GM18519 (cell line): ENCODE measurements around the gene TUBGCP3.
"Not testable (repeated sequence)": the region's sequence is repeated elsewhere in the genome, so short reads cannot be mapped to it uniquely, and the experiment has no call there.

Experiments
- ATAC-seq: cut with Tn5 transposase; IDR thresholded peaks from one replicate; pipeline ENCODE4 v1.9.1; 2021; ENCODE audit warnings: mild to moderate bottlenecking, moderate library complexity; ENCODE audit not compliant: unreplicated experiment, low FRiP score

Gene TUBGCP3

GRCh38 chr13:112579310-112579843 lies 8.6 kb downstream of the TUBGCP3 start:
- no peak for ATAC-seq

GRCh38 chr13:112576768-112577167 lies 11.2 kb downstream of the TUBGCP3 start:
- ATAC-seq = no peak

- no peak for ATAC-seq
Measured at GRCh38 chr13:112576191-112576590, 11.8 kb downstream of the TUBGCP3 start.

GRCh38 chr13:112575675-112576074 lies 12.3 kb downstream of the TUBGCP3 start:
- ATAC-seq = no peak

GRCh38 chr13:112574834-112575613 lies 12.9 kb downstream of the TUBGCP3 start:
- ATAC-seq = no peak

- no peak for ATAC-seq
Measured at GRCh38 chr13:112574416-112574815, 13.5 kb downstream of the TUBGCP3 start.

- no peak for ATAC-seq
Measured at GRCh38 chr13:112573710-112574109, 14.2 kb downstream of the TUBGCP3 start.

- ATAC-seq = no peak
Measured at GRCh38 chr13:112572366-112572765, 15.6 kb downstream of the TUBGCP3 start.

- ATAC-seq = no peak
Measured at GRCh38 chr13:112569821-112570220, 18.1 kb downstream of the TUBGCP3 start.

GRCh38 chr13:112567161-112567862 lies 20.6 kb downstream of the TUBGCP3 start:
- no peak for ATAC-seq

GRCh38 chr13:112562786-112563383 lies 25.1 kb downstream of the TUBGCP3 start:
- no peak for ATAC-seq

- no peak for ATAC-seq
Measured at GRCh38 chr13:112562254-112562653, 25.7 kb downstream of the TUBGCP3 start.

- no peak for ATAC-seq
Measured at GRCh38 chr13:112561478-112561877, 26.5 kb downstream of the TUBGCP3 start.

- no peak for ATAC-seq
Measured at GRCh38 chr13:112558696-112559418, 29.1 kb downstream of the TUBGCP3 start.

- no peak for ATAC-seq
Measured at GRCh38 chr13:112556600-112556999, 31.4 kb downstream of the TUBGCP3 start.

- no peak for ATAC-seq
Measured at GRCh38 chr13:112554214-112554850, 33.6 kb downstream of the TUBGCP3 start.

- ATAC-seq = not testable (repeated sequence)
Measured at GRCh38 chr13:112548975-112549374, 39.0 kb downstream of the TUBGCP3 start.

GRCh38 chr13:112545856-112546255 lies 42.1 kb downstream of the TUBGCP3 start:
- ATAC-seq = no peak

- no peak for ATAC-seq
Measured at GRCh38 chr13:112532837-112533745, 54.9 kb downstream of the TUBGCP3 start.
